Measurements from ENCODE around the gene EPS8L2.

DNA sequence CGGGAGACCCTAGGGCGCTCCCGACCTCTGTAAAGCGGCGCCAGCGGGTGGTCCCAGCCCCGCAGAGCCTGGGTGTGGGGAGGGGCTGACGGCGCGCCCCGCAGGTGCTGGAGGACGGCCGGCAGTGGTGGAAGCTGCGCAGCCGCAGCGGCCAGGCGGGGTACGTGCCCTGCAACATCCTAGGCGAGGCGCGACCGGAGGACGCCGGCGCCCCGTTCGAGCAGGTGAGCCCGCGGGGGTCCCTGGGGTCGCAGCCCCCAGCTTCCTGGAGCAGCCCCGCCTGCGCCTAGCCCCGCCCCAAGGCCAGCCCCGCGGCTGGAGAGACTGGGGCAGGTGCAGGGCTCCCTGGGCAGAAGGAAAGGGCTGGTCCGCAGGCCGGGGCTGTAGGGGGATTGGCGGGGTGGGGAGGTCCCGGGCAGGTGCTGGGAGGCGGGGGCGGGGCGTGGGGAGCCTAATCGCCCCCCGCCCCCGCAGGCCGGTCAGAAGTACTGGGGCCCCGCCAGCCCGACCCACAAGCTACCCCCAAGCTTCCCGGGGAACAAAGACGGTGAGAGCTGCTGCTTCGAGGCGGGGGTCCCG is 19.7 kb downstream of the EPS8L2 start:
- TF ChIP-seq EZH2 (IDR thresholded peaks at IDR 0.05) (no peak), POLR2AphosphoS5 (IDR thresholded peaks at IDR 0.05; ENCODE audit: borderline replicate concordance, low read depth, low read length) (no peak), FOXP2 (optimal IDR thresholded peaks at IDR 0.05; ENCODE audit: control extremely low read depth, extremely low read length, insufficient read depth) (no peak)
